Loucy (cell line): ENCODE results near the gene RNASE12.
A peak's percentile ranks its signal among the peaks of the same experiment; 100 is the strongest.

Source experiments
- H2AFZ ChIP-seq: fragments of 200-600 bp; sonication (generic); 2 replicates; pipeline ENCODE4 v1.6.0; 2016; ENCODE audit warnings: antibody characterized with exemption, mild to moderate bottlenecking, low read length, moderate library complexity
- H3F3A ChIP-seq: fragments of 200-600 bp; 2 replicates; pipeline ENCODE4 v1.6.0; 2016; ENCODE audit warnings: antibody characterized with exemption, low read depth, mild to moderate bottlenecking
- H3K27me3 ChIP-seq: fragments of 200-600 bp; sonication (generic); 2 replicates; pipeline ENCODE4 v1.6.1; 2014; ENCODE audit warnings: low read length, mild to moderate bottlenecking; ENCODE audit not compliant: insufficient read depth, poor library complexity, severe bottlenecking
- H3K36me3 ChIP-seq: fragments of 200-600 bp; sonication (generic); 2 replicates; pipeline ENCODE4 v1.6.1; 2016; ENCODE audit warnings: low read length; ENCODE audit not compliant: insufficient read depth
- H3K4me1 ChIP-seq: fragments of 200-600 bp; sonication (generic); 2 replicates; pipeline ENCODE4 v1.5.1; 2014; ENCODE audit warnings: low read length, mild to moderate bottlenecking; ENCODE audit not compliant: insufficient read depth, poor library complexity, severe bottlenecking
- H3K4me2 ChIP-seq: fragments of 200-600 bp; sonication (generic); 2 replicates; pipeline ENCODE4 v1.6.0; 2014; ENCODE audit warnings: antibody characterized with exemption, low read length, low read depth, mild to moderate bottlenecking; ENCODE audit not compliant: poor library complexity, severe bottlenecking
- H3K4me3 ChIP-seq: fragments of 200-600 bp; sonication (generic); 2 replicates; pipeline ENCODE4 v1.5.1; 2014; ENCODE audit warnings: low read length, mild to moderate bottlenecking, mixed read lengths; ENCODE audit not compliant: poor library complexity, severe bottlenecking
- H3K79me2 ChIP-seq: fragments of 200-600 bp; sonication (generic); 2 replicates; pipeline ENCODE4 v1.6.1; 2014; ENCODE audit warnings: low read length; ENCODE audit not compliant: insufficient read depth
- H3K9ac ChIP-seq: fragments of 200-600 bp; sonication (generic); 2 replicates; pipeline ENCODE4 v1.6.0; 2014; ENCODE audit warnings: mild to moderate bottlenecking, low read depth, low read length, moderate library complexity; ENCODE audit not compliant: poor library complexity, severe bottlenecking
- H3K9me2 ChIP-seq: fragments of 200-600 bp; sonication (generic); replicated peaks from 2 replicates; pipeline ENCODE4 v1.6.1; 2016; ENCODE audit warnings: low read depth, low read length, mixed read lengths
- H3K9me3 ChIP-seq: fragments of 200-600 bp; sonication (generic); 2 replicates; pipeline ENCODE4 v1.6.1; 2014; ENCODE audit warnings: mild to moderate bottlenecking, antibody characterized with exemption, low read length, low read depth; ENCODE audit not compliant: insufficient read depth
- H4K20me1 ChIP-seq: fragments of 200-600 bp; sonication (generic); 2 replicates; pipeline ENCODE4 v1.6.0; 2014; ENCODE audit warnings: antibody characterized with exemption, low read length, mild to moderate bottlenecking; ENCODE audit not compliant: insufficient read depth, poor library complexity, severe bottlenecking
- CTCF ChIP-seq: fragments of 200-600 bp; sonication (generic); conservative IDR thresholded peaks from 2 replicates; pipeline ENCODE4 v1.5.1; 2014; ENCODE audit warnings: mild to moderate bottlenecking, antibody characterized with exemption, low read length
- EZH2phosphoT487 ChIP-seq: fragments of 200-600 bp; IDR thresholded peaks from 2 replicates; pipeline ENCODE4 v1.6.1; 2018; ENCODE audit warnings: antibody characterized with exemption, mild to moderate bottlenecking, moderate library complexity, borderline replicate concordance

RNASE12 gene

GRCh38 chr14:20603813-20604690 is 12.9 kb upstream of the RNASE12 start:
- Histone ChIP-seq H3K9ac (no peak overlapping the region), H3K4me1 (peaks cover 5% of the 10 kb centered on the region), H3K9me2 (no peaks in the 10 kb centered on the region), H3K27me3 (no peaks in the 10 kb centered on the region), H3K4me3 (no peak overlapping the region), H3K79me2 (no peaks in the 10 kb centered on the region), H3K9me3 (no peaks in the 10 kb centered on the region), H4K20me1 (no peaks in the 10 kb centered on the region), H3K4me2 (no peak overlapping the region), H3F3A (no peaks in the 10 kb centered on the region), H3K36me3 (no peaks in the 10 kb centered on the region), H2AFZ (no peak overlapping the region)
- TF ChIP-seq EZH2phosphoT487 = no peak
- no peak for TF ChIP-seq CTCF

- no peak overlapping the region for H2AFZ ChIP-seq
- no peak overlapping the region for H3K4me3 ChIP-seq
- no peaks in the 10 kb centered on the region for H3K36me3 ChIP-seq
- H3K9me3 ChIP-seq = no peaks in the 10 kb centered on the region
- no peak overlapping the region for H3K9ac ChIP-seq
- no peaks in the 10 kb centered on the region for H3F3A ChIP-seq
- no peaks in the 10 kb centered on the region for H3K9me2 ChIP-seq
- H3K4me2 ChIP-seq = no peak overlapping the region
- no peaks in the 10 kb centered on the region for H3K4me1 ChIP-seq
- TF ChIP-seq CTCF (peak; percentile 19; the same call in 1 of the 2 replicates), EZH2phosphoT487 (no peak)
- H3K79me2 ChIP-seq = no peaks in the 10 kb centered on the region
- H4K20me1 ChIP-seq = no peaks in the 10 kb centered on the region
- H3K27me3 ChIP-seq = no peaks in the 10 kb centered on the region
Observed at GRCh38 chr14:20602583-20602982, 11.4 kb upstream of the RNASE12 start.

GRCh38 chr14:20601522-20601921 is 10.3 kb upstream of the RNASE12 start:
- Histone ChIP-seq H3K79me2 (no peaks in the 10 kb centered on the region), H3K9me2 (no peaks in the 10 kb centered on the region), H4K20me1 (no peaks in the 10 kb centered on the region), H3F3A (no peaks in the 10 kb centered on the region), H3K9me3 (no peaks in the 10 kb centered on the region), H2AFZ (no peak overlapping the region), H3K36me3 (no peaks in the 10 kb centered on the region), H3K4me3 (no peak overlapping the region), H3K27me3 (no peaks in the 10 kb centered on the region), H3K4me1 (no peaks in the 10 kb centered on the region), H3K4me2 (no peak overlapping the region), H3K9ac (no peak overlapping the region)
- TF ChIP-seq EZH2phosphoT487 (no peak), CTCF (no peak)
